K562 (cell line): ENCODE results near the gene KHSRP. TPM values are rescaled to one million over a fixed set of nuclear protein-coding genes. Genes with fewer than 3 reads are reported as not detected.

Source experiments
- ATF7 ChIP-seq: fragments of 450-650 bp; IDR thresholded peaks from 2 replicates; pipeline ENCODE4 v1.7.1; 2014; ENCODE audit warnings: mild to moderate bottlenecking, moderate library complexity
- BRF1 ChIP-seq: IDR thresholded peaks from 3 replicates; pipeline ENCODE4 v1.6.1; 2011; ENCODE audit warnings: borderline replicate concordance, mild to moderate bottlenecking; ENCODE audit not compliant: insufficient read length; ENCODE audit errors: extremely low read depth
- FOS ChIP-seq: IDR thresholded peaks from 3 replicates; pipeline ENCODE4 v1.6.1; 2011; ENCODE audit not compliant: insufficient read length; ENCODE audit errors: extremely low read depth
- HNRNPLL ChIP-seq: fragments of 200-400 bp; formaldehyde crosslinking; IDR thresholded peaks from 2 replicates; pipeline ENCODE4 v1.6.1; 2017; ENCODE audit warnings: low read length, low read depth, mild to moderate bottlenecking; ENCODE audit not compliant: poor library complexity, severe bottlenecking
- IFI16 ChIP-seq: fragments of 250-450 bp; sonication (Bioruptor Pico); IDR thresholded peaks from 2 replicates; pipeline ENCODE4 v2.1.2; 2022; ENCODE audit warnings: mild to moderate bottlenecking, inconsistent platforms
- ILK ChIP-seq: fragments of 450-650 bp; IDR thresholded peaks from 2 replicates; pipeline ENCODE4 v1.6.1; 2016; ENCODE audit warnings: missing genetic modification characterization, low read depth, mild to moderate bottlenecking, missing compliant biosample characterization, moderate library complexity, borderline replicate concordance
- JUND ChIP-seq, 2 experiments: IDR thresholded peaks; 2 replicates in 1 of 2; 3 replicates in 1 of 2; pipeline ENCODE4 v1.6.1; 2011; ENCODE audit warnings: borderline replicate concordance in 2 of 2, low read depth in 2 of 2, low read length in 2 of 2, improper control_type of control experiment in 1 of 2, missing biosample characterization in 1 of 2, missing genetic modification characterization in 1 of 2, missing genetic modification reagents in 1 of 2
- KDM5B ChIP-seq: fragments of 200-600 bp; sonication (generic); IDR thresholded peaks from 2 replicates; pipeline ENCODE4 v1.6.1; 2012; ENCODE audit warnings: low read depth, mild to moderate bottlenecking, moderate library complexity, low read length, control low read depth, inconsistent platforms; ENCODE audit not compliant: insufficient replicate concordance
- MEF2A ChIP-seq: IDR thresholded peaks from 2 replicates; pipeline ENCODE4 v1.6.1; 2011; ENCODE audit warnings: low read depth, mild to moderate bottlenecking, low read length, moderate library complexity; ENCODE audit not compliant: control insufficient read depth
- MXD1 ChIP-seq: fragments of 250-450 bp; sonication (Bioruptor Pico); IDR thresholded peaks from 2 replicates; pipeline ENCODE4 v1.8.0; 2021; ENCODE audit warnings: borderline replicate concordance, mild to moderate bottlenecking, moderate library complexity; ENCODE audit not compliant: poor library complexity, severe bottlenecking
- SAFB2 ChIP-seq: fragments of 200-400 bp; formaldehyde crosslinking; IDR thresholded peaks from 2 replicates; pipeline ENCODE4 v1.6.1; 2018; ENCODE audit warnings: borderline replicate concordance, low read length, low read depth, moderate library complexity; ENCODE audit not compliant: severe bottlenecking
- TCF3 ChIP-seq: sonication (generic); formaldehyde crosslinking; IDR thresholded peaks from 2 replicates; pipeline ENCODE4 v1.4.0; 2020; ENCODE audit warnings: mild to moderate bottlenecking, missing genetic modification reagents
- USF1 ChIP-seq: sonication (generic); formaldehyde crosslinking; IDR thresholded peaks from 2 replicates; pipeline ENCODE4 v1.9.0; 2022; ENCODE audit warnings: mild to moderate bottlenecking, missing genetic modification reagents
- ZBTB11 ChIP-seq, 3 experiments: fragments of 200-800 bp in 1 of 3; fragments of 250-450 bp in 1 of 3; fragments of 450-650 bp in 1 of 3; sonication (Bioruptor Pico) in 1 of 3; sonication (Bioruptor generic) in 1 of 3; formaldehyde crosslinking in 1 of 3; IDR thresholded peaks; 2 replicates each; pipeline versions ENCODE4 v1.6.1 to v1.8.0; 2016 to 2022; ENCODE audit warnings: mild to moderate bottlenecking in 2 of 3, missing genetic modification characterization in 2 of 3, missing compliant biosample characterization in 1 of 3, moderate library complexity in 1 of 3
- ZHX1 ChIP-seq: fragments of 150-350 bp; conservative IDR thresholded peaks from 2 replicates; pipeline ENCODE4 v1.6.1; 2014; ENCODE audit warnings: low read length
- ZNF174 ChIP-seq: fragments of 250-450 bp; sonication (Bioruptor Pico); IDR thresholded peaks from 2 replicates; pipeline ENCODE4 v1.4.0; 2020; ENCODE audit warnings: mild to moderate bottlenecking
- ZNF589 ChIP-seq: fragments of 200-800 bp; sonication (Bioruptor generic); IDR thresholded peaks from 2 replicates; pipeline ENCODE4 v1.6.1; 2016; ENCODE audit warnings: low read depth, missing genetic modification characterization, missing compliant biosample characterization
- ZNF717 ChIP-seq: fragments of 250-450 bp; sonication (Bioruptor Pico); IDR thresholded peaks from 2 replicates; pipeline ENCODE4 v1.5.0; 2021
- polyA plus RNA-seq, 8 experiments: library from polyadenylated mRNA; depleted of rRNA in 4 of 8; stranded (reverse) in 5 of 8; unstranded in 3 of 8; fragments of >200 nt; fragmentation: Nextera tagmentation in 2 of 8; fragmentation: Illumina TruSeq in 1 of 8; extraction: Ambion mirVana in 2 of 8; extraction: Trizol in 1 of 8; gene quantifications; 2 replicates each; pipeline versions ENCODE4 v1.2.1 to v1.2.3, GENCODE V29; 2011 to 2014; ENCODE audit warnings: inconsistent platforms in 1 of 8, missing spikeins in 1 of 8
- total RNA-seq, 7 experiments: library from RNA; depleted of rRNA in 6 of 7; stranded (reverse); fragments of >200 nt in 6 of 7; fragmentation: Illumina TruSeq in 2 of 7; extraction: Trizol in 2 of 7; gene quantifications; 2 replicates each; pipeline versions ENCODE4 v1.2.1 to v1.2.3, GENCODE V29; 2011 to 2021; ENCODE audit warnings: low replicate concordance in 1 of 7

KHSRP gene
- total and polyA plus RNA-seq, 9 of the 15 experiments (the other 6 are each of a cell fraction or from before 2014, with no cell fraction given), result 4.2 to 564 (median 139) TPM

GRCh38 chr19:6457958-6458694 is 33.5 kb upstream of the KHSRP start (continued):
- TF ChIP-seq ILK (tag), result no peak
- TF ChIP-seq HNRNPLL, result no peak
- TF ChIP-seq ZNF174 (CRISPR knock-in tag), result no peak
- 0 out of 2 replicates have a peak, but pooled peaks have one; percentile 20 for TF ChIP-seq USF1 (CRISPR knock-in tag)
- no peak for TF ChIP-seq IFI16 (CRISPR knock-in tag)
- TF ChIP-seq ZNF589, result 0 out of 2 replicates have a peak, but pooled peaks have one; percentile 33
- TF ChIP-seq ATF7, result 0 out of 2 replicates have a peak, but pooled peaks have one; percentile 41
- peak; percentile 99 for TF ChIP-seq MEF2A
- TF ChIP-seq JUND (IDR thresholded peaks at IDR 0.05; ENCODE audit: borderline replicate concordance, low read depth, low read length), result peak; percentile 96
- peak; percentile 90; the same call in 2 of the 3 replicates for TF ChIP-seq JUND (tag; IDR thresholded peaks at IDR 0.05; ENCODE audit: borderline replicate concordance, low read depth, low read length)
- no peak for TF ChIP-seq SAFB2
- TF ChIP-seq ZNF717 (CRISPR knock-in tag), result no peak
- TF ChIP-seq ZHX1, result no peak
- TF ChIP-seq ZBTB11 (CRISPR knock-in tag; IDR thresholded peaks at IDR 0.05), result no peak
- no peak for TF ChIP-seq TCF3 (CRISPR knock-in tag)
- peak; percentile 6 for TF ChIP-seq FOS
- TF ChIP-seq BRF1, result no peak
- no peak for TF ChIP-seq KDM5B
- no peak for TF ChIP-seq MXD1 (CRISPR knock-in tag)
